HepG2 (cell line): ENCODE results near the gene MXRA8. TPM values are rescaled to one million over a fixed set of nuclear protein-coding genes. Genes with fewer than 3 reads are reported as not detected.

Experiments used
- ATF7 ChIP-seq, 2 experiments: fragments of 450-650 bp in 1 of 2; sonication (generic) in 1 of 2; formaldehyde crosslinking in 1 of 2; IDR thresholded peaks; 2 replicates each; pipeline versions ENCODE4 v1.4.0 to v1.6.1; 2016 to 2020; ENCODE audit warnings: antibody characterized with exemption in 1 of 2, mild to moderate bottlenecking in 1 of 2, missing genetic modification reagents in 1 of 2
- GATAD2A ChIP-seq: IDR thresholded peaks from 2 replicates; pipeline ENCODE4 v1.6.1; 2016
- GFI1 ChIP-seq: sonication (generic); formaldehyde crosslinking; IDR thresholded peaks from 2 replicates; pipeline ENCODE4 v1.5.0; 2020; ENCODE audit warnings: missing genetic modification reagents, mild to moderate bottlenecking, borderline replicate concordance
- HDAC6 ChIP-seq: fragments of 200-600 bp; sonication (generic); IDR thresholded peaks from 2 replicates; pipeline ENCODE4 v1.7.0; 2017; ENCODE audit warnings: mild to moderate bottlenecking, antibody characterized with exemption, low read length, low read depth
- ISX ChIP-seq: sonication (generic); formaldehyde crosslinking; conservative IDR thresholded peaks from 2 replicates; pipeline ENCODE4 v1.5.0; 2020; ENCODE audit warnings: missing genetic modification reagents
- MATR3 ChIP-seq: sonication (generic); formaldehyde crosslinking; IDR thresholded peaks from 2 replicates; pipeline ENCODE4 v1.4.0; 2020; ENCODE audit warnings: missing genetic modification reagents
- MAZ ChIP-seq, 2 experiments: sonication (generic) in 1 of 2; formaldehyde crosslinking in 1 of 2; IDR thresholded peaks; 2 replicates each; pipeline versions ENCODE4 v1.5.0 to v1.6.1; 2012 to 2020; ENCODE audit warnings: low read depth in 2 of 2, mild to moderate bottlenecking in 2 of 2, borderline replicate concordance in 1 of 2, improper control_type of control experiment in 1 of 2, low read length in 1 of 2, missing genetic modification reagents in 1 of 2, moderate library complexity in 1 of 2
- SNAPC5 ChIP-seq: sonication (generic); formaldehyde crosslinking; IDR thresholded peaks from 2 replicates; pipeline ENCODE4 v1.8.1; 2023; ENCODE audit warnings: mild to moderate bottlenecking, missing genetic modification reagents, borderline replicate concordance
- ZBTB10 ChIP-seq: sonication (generic); formaldehyde crosslinking; IDR thresholded peaks from 2 replicates; pipeline ENCODE4 v1.4.0; 2020; ENCODE audit warnings: missing genetic modification reagents, borderline replicate concordance
- ZMYM4 ChIP-seq: sonication (generic); formaldehyde crosslinking; IDR thresholded peaks from 2 replicates; pipeline ENCODE4 v1.8.1; 2023; ENCODE audit warnings: mild to moderate bottlenecking, missing genetic modification reagents
- ZNF235 ChIP-seq: sonication (generic); formaldehyde crosslinking; IDR thresholded peaks from 2 replicates; pipeline ENCODE4 v1.8.1; 2023; ENCODE audit warnings: mild to moderate bottlenecking, missing genetic modification reagents, borderline replicate concordance
- ZNF451 ChIP-seq: sonication (generic); formaldehyde crosslinking; IDR thresholded peaks from 2 replicates; pipeline ENCODE4 v1.5.0; 2020; ENCODE audit warnings: mild to moderate bottlenecking, missing genetic modification reagents
- ZNF496 ChIP-seq: sonication (generic); formaldehyde crosslinking; IDR thresholded peaks from 2 replicates; pipeline ENCODE4 v1.8.1; 2023; ENCODE audit warnings: mild to moderate bottlenecking, moderate library complexity, missing genetic modification reagents; ENCODE audit not compliant: insufficient replicate concordance
- ZNF512B ChIP-seq: sonication (generic); formaldehyde crosslinking; IDR thresholded peaks from 2 replicates; pipeline ENCODE4 v1.5.1; 2020; ENCODE audit warnings: missing genetic modification reagents, mild to moderate bottlenecking, borderline replicate concordance
- polyA plus RNA-seq, 8 experiments: library from polyadenylated mRNA; depleted of rRNA in 3 of 8; stranded (reverse) in 7 of 8; unstranded in 1 of 8; fragments of >200 nt; fragmentation: Illumina TruSeq in 4 of 8; extraction: Trizol in 4 of 8; gene quantifications; 2 replicates each; pipeline versions ENCODE4 v1.2.1 to v1.2.3, GENCODE V29; 2011 to 2016; ENCODE audit warnings: low read depth in 4 of 8, missing spikeins in 1 of 8, mixed read lengths in 1 of 8; ENCODE audit not compliant: insufficient read depth in 1 of 8
- total RNA-seq, 5 experiments: library from RNA; depleted of rRNA; stranded (reverse); fragments of >200 nt; fragmentation: Illumina TruSeq; extraction: Trizol; gene quantifications; 2 replicates each; pipeline ENCODE4 v1.2.3, GENCODE V29; 2016; ENCODE audit warnings: low read depth in 1 of 5
- TF ChIP-seq, protein P1 (sequence below): IDR thresholded peaks from 2 replicates; pipeline ENCODE4 v1.6.1; 2012; ENCODE audit warnings: low read length, improper control_type of control experiment
- TF ChIP-seq, protein P2 (sequence below): IDR thresholded peaks from 2 replicates; pipeline ENCODE4 v1.6.1; 2012; ENCODE audit warnings: low read depth, low read length, improper control_type of control experiment

The MXRA8 gene
- total and polyA plus RNA-seq, 2 of the 13 experiments (the other 11 are each of a cell fraction or from before 2014, with no cell fraction given), result 19.8 to 44.8 TPM

GRCh38 chr1:1374929-1375662 lies 16.7 kb upstream of the MXRA8 start, which contains the start of gene AURKAIP1 (continued):
- TF ChIP-seq GATAD2A (CRISPR knock-in tag) (peak; percentile 64; the same call in 1 of the 2 replicates), ZMYM4 (CRISPR knock-in tag) (peak; percentile 89), GFI1 (CRISPR knock-in tag) (no peak; the same call in 1 of the 2 replicates), HDAC6 (no peak), MATR3 (CRISPR knock-in tag) (no peak), ZNF512B (CRISPR knock-in tag) (no peak), ATF7 (IDR thresholded peaks at IDR 0.05) (no peak), ATF7 (CRISPR knock-in tag; IDR thresholded peaks at IDR 0.05) (no peak; the same call in 1 of the 2 replicates), ISX (CRISPR knock-in tag) (no peak), ZBTB10 (CRISPR knock-in tag) (no peak; the same call in 1 of the 2 replicates), ZNF451 (CRISPR knock-in tag) (peak; percentile 83; the same call in 1 of the 2 replicates), ZNF235 (peak; percentile 60; the same call in 1 of the 2 replicates), MAZ (IDR thresholded peaks at IDR 0.05; ENCODE audit: borderline replicate concordance, low read depth, low read length) (peak; percentile 98), MAZ (CRISPR knock-in tag; IDR thresholded peaks at IDR 0.05; ENCODE audit: low read depth) (peak; percentile 99), ZNF496 (CRISPR knock-in tag) (no peak), SNAPC5 (CRISPR knock-in tag) (no peak)
- TF ChIP-seq, protein P1, sequence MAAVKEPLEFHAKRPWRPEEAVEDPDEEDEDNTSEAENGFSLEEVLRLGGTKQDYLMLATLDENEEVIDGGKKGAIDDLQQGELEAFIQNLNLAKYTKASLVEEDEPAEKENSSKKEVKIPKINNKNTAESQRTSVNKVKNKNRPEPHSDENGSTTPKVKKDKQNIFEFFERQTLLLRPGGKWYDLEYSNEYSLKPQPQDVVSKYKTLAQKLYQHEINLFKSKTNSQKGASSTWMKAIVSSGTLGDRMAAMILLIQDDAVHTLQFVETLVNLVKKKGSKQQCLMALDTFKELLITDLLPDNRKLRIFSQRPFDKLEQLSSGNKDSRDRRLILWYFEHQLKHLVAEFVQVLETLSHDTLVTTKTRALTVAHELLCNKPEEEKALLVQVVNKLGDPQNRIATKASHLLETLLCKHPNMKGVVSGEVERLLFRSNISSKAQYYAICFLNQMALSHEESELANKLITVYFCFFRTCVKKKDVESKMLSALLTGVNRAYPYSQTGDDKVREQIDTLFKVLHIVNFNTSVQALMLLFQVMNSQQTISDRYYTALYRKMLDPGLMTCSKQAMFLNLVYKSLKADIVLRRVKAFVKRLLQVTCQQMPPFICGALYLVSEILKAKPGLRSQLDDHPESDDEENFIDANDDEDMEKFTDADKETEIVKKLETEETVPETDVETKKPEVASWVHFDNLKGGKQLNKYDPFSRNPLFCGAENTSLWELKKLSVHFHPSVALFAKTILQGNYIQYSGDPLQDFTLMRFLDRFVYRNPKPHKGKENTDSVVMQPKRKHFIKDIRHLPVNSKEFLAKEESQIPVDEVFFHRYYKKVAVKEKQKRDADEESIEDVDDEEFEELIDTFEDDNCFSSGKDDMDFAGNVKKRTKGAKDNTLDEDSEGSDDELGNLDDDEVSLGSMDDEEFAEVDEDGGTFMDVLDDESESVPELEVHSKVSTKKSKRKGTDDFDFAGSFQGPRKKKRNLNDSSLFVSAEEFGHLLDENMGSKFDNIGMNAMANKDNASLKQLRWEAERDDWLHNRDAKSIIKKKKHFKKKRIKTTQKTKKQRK, result no peak
- TF ChIP-seq, protein P2, sequence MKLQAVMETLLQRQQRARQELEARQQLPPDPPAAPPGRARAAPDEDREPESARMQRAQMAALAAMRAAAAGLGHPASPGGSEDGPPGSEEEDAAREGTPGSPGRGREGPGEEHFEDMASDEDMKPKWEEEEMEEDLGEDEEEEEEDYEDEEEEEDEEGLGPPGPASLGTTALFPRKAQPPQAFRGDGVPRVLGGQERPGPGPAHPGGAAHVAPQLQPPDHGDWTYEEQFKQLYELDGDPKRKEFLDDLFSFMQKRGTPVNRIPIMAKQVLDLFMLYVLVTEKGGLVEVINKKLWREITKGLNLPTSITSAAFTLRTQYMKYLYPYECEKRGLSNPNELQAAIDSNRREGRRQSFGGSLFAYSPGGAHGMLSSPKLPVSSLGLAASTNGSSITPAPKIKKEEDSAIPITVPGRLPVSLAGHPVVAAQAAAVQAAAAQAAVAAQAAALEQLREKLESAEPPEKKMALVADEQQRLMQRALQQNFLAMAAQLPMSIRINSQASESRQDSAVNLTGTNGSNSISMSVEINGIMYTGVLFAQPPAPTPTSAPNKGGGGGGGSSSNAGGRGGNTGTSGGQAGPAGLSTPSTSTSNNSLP, result peak; percentile 59; the same call in 1 of the 2 replicates
